Posterior vena cava (tissue), 2 donors: ENCODE data around the gene CDKN2B. TPM values are rescaled to one million over a fixed set of nuclear protein-coding genes. Genes with fewer than 3 reads are reported as not detected.
"Not testable (repeated sequence)": the region's sequence is repeated elsewhere in the genome, so short reads cannot be mapped to it uniquely, and the experiment has no call there.

ENCODE experiments used
- DNase-seq: peaks from one replicate; pipeline ENCODE4 v3.0.0-alpha.2; 2020; ENCODE audit warnings: low spot score
- intact Hi-C, 2 donors: fragments of 100-400 bp; cut with DNase I; formaldehyde crosslinking; loops; one replicate each; pipeline versions ENCODE4 v1.14.1 to v1.14.2; 2022 to 2023
- long read RNA-seq, 2 donors: library from polyadenylated mRNA; unstranded; transcript quantifications; one replicate each; pipeline ENCODE4 v2.0.0, GENCODE V29; 2020 to 2021
- total RNA-seq, 2 donors: library from RNA; stranded (reverse); fragmentation: NEBNext Ultra II Directional; extraction: Animal tissue kit (Norgen Biotek cat#: 25700); gene quantifications; one replicate each; pipeline ENCODE4 v1.2.1, GENCODE V29; 2021
- donor health status: DM: yes; HTN: yes; CAD: no.
- donor health status: DM: yes; HTN: yes; CAD: no.

Gene CDKN2B, protein sequence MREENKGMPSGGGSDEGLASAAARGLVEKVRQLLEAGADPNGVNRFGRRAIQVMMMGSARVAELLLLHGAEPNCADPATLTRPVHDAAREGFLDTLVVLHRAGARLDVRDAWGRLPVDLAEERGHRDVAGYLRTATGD
- total RNA-seq = 1 to 10 TPM; 7.1 to 8.2 TPM
- long read RNA-seq, donor 1, partial matches to known transcripts = 0 of 4 reads
- long read RNA-seq, donor 1, other reads (novel, unspliced or antisense) = 1 of 4 reads
- long read RNA-seq, donor 2, transcript CDKN2B-201 (2 exons, 3,911 nt) = major isoform, 26 of 29 reads
- long read RNA-seq, donor 2, partial matches to known transcripts = 0 of 29 reads
- long read RNA-seq, donor 2, other reads (novel, unspliced or antisense) = 2 of 29 reads

DNA sequence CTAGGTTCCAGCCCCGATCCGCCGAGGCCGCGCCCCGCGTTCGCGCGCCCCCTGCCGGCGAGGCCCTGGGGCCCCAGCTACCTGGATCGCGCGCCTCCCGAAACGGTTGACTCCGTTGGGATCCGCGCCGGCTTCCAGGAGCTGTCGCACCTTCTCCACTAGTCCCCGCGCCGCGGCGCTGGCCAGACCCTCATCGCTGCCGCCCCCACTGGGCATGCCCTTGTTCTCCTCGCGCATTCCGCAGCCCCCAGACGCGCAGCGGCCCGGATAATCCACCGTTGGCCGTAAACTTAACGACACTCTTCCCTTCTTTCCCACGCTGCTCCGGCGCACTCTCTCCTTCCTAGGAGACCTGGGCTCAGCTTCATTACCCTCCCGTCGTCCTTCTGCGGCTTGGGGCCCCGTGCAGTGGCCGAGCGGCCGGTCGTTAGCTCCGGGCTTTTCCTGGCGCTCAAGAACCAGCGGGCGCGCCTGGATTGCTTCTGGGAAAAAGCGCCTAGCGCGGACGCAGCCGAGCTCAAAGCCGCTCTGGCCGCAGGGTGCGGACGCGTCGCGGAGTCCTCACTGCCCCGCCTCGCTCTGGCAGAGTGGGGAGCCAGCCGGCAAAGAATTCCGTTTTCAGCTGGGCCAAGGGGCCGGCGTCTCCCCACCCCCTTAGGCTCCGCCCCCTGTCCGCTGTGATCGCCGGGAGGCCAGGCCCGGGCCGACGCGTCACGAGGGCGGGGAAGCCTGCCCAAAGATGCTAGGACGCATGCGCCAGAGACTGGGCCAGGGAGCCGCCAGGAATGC, at the start of gene CDKN2B:
CDKN2B (minus strand) TSS at position 589 of the 789 bp plus-strand sequence; CDS start at position 237, 352 bp downstream.
- peak; percentile 99 for DNase-seq
- intact Hi-C loops = no loop called here

DNA sequence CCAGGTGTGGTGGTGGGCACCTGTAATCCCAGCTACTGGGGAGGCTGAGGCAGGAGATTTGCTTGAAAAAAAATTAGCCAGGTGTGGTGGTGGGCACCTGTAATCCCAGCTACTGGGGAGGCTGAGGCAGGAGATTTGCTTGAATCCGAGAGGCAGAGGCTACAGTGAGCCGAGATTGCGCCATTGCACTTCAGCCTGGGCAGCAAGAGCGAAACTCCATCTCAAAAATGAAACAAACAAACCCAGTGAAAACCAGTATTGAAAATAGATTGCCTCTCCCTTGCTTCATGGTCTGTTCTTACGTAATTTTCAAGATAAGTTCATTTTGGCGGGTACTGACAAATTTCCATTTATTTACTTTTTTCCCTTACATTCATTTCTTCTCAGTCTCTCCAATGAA, 48.9 kb upstream of the CDKN2B start:
- intact Hi-C loops, DNase-seq: not testable (repeated sequence)

DNA sequence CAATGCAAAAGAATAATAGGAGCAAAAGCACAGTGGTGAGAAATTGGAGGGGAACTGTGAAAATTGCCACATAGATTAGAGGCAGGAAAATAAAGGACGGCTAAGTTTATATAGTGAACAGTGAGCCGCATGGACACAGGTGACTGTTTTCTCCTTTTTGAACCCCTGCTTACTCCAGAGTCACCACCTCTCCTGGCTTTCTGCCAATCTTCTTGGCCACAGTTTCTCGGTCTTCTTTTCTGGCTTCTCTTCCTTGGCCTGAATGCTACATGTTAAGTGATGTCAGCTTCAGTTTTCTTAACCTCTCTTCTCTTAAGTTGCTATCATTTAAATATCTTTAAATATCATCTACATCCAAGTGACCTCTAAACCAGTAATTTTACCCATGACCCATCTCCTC, 47.3 kb upstream of the CDKN2B start:
- DNase-seq = no peak
- intact Hi-C loops = no loop called here

DNA sequence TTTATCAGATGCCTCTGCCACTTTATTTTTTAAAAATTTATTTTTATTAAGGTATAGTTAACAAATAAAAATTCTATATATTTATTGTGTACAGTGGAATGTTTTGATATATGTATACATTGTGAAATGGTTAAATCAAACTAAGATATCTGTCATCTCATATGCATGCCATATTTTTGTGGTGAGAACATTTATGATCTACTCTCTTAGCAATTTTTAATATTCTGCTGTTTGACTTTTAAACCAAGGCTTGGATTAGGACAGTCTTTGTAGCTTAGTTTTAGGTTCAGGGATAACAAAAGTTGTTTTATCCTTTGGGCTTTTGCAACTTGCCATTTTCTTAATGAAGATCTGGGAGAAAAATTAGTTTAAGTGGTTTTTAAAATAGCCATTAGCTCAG, 46.0 kb upstream of the CDKN2B start:
- intact Hi-C loops = no loop called here
- DNase-seq = no peak

DNA sequence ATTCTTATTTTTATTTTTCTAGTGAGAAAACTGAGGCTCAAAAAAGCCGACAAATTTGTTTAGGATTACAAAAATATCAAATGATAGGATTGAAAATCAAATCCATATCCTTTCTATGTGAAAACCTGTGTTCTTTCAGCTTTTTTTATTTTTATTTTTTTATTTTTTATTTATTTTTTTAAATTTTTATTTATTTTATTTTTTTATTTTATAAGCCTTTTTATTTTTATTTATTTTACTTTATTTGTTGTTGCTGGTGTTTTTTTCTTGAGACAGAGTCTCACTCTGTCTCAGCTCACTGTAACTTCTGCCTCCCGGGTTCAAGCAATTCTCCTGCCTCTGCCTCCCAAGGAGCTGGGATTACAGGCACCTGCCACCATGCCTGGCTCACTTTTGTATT, 45.4 kb upstream of the CDKN2B start:
- intact Hi-C loops = no loop called here
- DNase-seq = no peak

DNA sequence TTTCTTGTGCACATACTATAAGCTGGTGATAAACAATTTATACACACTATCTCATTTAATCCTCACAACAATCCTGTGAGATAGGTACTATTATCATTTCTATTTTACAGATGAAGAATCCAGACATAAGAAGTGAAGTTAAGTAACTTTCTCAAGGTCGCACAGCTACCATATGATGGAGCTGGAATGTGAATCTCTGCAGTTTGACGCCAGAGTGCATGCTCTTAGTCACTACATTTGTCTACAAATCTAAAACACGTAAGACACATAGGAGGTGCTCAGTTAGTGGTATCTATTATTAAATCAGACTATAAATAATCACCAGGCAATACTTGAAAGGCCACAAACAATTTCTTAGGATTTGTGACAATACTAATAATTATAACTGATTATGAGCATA, 45.0 kb upstream of the CDKN2B start:
- intact Hi-C loops = no loop called here
- DNase-seq = no peak

DNA sequence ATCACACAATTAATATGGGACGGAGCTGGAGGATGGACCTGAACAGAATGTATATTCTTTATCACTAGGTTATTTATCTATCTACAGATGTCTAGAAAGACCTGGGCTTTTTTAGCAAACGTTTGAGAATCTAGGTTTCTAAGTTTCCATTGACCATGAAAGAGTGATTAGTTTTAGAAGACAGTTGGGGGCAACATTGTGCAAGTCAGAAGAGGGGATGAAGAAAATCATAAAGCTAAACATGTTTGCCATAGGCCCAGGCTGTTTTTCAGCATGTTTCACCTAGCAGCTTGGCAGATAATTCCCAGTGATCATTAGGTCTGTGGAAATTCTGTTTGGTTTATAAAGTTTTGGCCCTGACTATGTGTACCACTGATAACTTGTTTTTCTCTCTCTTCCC, 44.1 kb upstream of the CDKN2B start:
- no peak for DNase-seq
- intact Hi-C loops = no loop called here

DNA sequence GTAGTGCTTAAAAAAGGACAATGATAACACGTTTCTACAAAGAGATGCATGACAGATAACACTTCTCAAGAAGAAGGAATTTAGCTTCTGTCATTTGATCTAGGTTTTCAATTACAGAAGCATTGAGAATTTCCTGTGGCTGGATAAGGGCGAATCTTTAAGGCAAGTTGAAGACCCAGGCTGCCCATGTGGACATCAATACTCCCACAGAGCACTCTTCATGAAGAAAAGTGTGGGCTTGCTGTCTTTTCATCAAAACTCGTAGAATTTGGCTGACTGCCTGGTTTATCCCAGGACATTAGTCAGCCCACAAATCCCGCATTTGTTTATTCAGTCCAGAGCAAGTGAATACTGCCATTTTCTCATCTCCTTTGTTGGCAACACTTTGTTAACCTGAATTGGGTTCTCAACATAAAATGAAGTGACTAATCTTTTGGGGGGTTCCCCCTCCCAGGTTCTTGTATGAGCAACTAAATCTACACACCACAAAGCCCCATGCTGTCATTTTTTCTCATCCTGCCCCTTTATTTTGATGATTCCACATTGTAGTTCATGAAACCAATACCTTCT, 43.4 kb upstream of the CDKN2B start:
- intact Hi-C loops = no loop called here
- no peak for DNase-seq

DNA sequence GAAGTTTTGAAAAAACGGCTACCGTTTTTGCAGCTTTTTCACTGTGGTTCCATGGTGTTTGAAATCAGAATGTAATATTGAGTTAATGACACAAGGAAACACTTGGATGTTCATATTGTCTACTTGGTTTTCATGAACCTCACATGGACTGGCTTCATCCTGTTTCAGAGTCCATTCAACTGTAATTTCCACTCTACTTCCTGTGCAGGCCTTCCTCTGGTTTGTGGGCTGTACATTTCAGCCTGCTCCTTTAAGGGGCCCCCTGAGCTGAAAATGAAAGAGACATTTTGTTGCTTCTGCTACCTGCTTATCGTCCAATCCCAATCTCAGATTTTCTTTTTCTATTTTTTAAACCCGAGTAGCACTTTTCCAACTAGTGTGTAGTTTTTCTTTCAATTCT, 41.8 kb upstream of the CDKN2B start:
- intact Hi-C loops = no loop called here
- no peak for DNase-seq

DNA sequence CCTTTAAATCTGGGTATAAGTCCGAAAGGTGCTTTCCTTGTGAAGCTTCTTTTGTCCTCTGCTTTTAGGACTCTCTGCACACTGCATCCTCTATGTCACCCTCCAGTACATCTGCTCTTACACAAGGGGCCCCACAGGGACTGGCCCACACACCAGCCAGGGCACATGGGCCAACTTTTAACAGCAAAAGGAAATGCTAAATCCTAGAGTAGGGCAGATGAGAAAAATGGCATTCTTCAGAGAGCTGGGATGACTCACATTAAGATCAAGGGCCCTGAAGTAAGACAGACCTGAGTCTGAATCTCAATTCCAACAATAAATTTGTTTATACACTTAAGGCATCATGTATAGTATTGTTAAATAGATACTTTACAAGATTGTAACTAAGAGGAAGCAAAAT, 40.3 kb upstream of the CDKN2B start:
- no peak for DNase-seq
- intact Hi-C loops = no loop called here

DNA sequence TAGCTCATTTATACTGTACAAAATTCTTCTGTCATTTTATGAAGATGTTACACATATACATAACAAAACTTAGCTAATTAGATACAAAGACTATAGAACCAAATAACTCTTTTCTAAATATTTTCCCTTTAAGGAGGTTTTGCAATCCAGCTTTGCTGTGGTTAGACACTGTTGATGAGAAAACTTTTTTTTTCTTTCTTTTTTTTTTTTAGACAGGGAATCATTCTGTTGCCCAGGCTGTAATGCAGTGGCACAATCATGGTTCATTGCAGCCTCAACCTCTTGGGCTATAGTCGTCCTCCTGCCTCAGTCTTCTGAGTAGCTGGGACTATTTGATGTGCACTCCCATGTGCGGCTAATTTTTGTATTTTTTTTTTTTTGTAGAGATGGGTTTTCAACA, 38.5 kb upstream of the CDKN2B start:
- intact Hi-C loops = no loop called here

DNA sequence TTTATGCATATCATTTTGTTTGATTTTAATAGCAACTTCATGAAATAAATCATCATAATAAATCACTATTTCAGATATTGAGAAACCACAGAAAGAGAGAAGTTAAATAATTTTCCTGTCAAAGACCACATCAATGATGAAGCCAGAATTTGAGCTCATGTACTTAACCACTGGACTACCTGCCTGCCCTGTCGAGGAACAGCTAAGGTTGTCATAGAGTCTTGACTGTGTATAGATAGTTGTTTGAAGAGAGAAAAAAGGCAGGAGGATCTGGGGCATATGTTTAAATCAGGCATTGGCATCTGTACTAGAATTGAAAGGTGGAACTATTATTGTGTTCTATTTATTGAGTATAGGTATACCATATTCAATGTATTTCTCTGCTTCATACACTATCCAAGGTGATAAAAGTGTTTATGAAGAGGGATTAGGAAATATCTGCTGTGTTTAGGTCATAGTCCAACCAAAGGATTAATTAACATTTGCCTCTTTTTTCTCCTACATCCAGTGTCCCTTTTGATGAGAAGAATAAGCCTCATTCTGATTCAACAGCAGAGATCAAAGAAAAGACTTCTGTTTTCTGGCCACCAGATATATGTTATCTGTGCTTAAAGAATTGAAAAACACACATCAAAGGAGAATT, 37.3 kb upstream of the CDKN2B start:
- intact Hi-C loops = no loop called here
- DNase-seq = no peak

More for the DNA sequence above, 38.5 kb upstream of the CDKN2B start:
- no peak for DNase-seq

DNA sequence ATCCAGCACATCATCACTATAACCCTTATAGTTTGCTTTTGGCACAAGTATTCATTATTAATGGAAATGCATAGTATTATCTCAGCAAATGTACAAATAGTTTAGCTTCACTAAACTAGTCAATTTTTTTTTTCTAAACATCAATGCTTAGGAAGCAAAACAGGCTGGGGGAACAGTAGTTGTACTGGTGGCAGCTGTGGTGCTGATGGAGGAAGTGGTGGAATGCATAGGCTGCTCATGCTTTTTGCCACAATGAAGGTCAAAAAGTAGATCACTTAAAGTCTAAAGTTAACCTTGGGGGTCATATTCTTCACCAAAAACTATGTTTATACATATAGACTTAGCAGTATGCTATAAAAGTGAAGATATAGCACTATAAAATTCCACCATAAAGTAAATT, 36.3 kb upstream of the CDKN2B start:
- no peak for DNase-seq
- intact Hi-C loops = no loop called here

DNA sequence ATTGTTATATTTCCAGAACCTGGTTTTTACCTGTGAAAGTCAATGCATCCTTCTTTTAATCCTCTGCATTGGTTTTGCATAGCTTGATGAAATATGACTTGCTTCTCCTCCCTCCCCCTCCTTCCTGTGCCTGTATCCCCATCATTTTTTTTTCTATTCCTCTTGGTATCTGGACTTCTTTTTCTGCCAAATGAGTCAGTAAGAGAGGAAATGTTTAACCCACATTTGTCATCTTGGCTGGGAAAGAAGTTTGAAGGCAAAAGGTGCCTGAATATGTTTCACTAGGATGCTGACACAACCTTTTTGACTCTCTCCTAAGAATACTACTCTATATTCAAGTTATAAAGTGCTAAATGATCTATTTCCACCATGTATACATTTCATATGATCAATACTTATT, 35.5 kb upstream of the CDKN2B start:
- DNase-seq = no peak
- intact Hi-C loops = no loop called here

DNA sequence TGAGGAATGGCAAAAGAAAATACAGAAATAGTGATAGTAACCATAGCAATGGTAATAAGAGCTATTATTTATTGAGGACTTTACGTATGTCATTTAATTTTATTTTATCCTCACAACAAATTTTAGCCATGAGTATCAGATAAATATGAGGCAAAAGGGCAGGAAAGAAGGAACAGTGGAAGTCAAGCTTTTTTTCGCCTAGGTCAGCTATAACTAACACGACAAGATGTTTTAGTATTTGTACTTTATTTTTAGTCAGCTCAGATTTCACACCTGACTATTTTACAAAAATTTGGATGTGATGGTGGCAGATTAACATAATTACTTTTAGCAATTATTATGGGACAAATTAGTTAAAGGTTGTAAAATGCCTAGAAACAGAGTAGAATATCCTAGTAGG, 34.8 kb upstream of the CDKN2B start:
- no peak for DNase-seq
- intact Hi-C loops = no loop called here

DNA sequence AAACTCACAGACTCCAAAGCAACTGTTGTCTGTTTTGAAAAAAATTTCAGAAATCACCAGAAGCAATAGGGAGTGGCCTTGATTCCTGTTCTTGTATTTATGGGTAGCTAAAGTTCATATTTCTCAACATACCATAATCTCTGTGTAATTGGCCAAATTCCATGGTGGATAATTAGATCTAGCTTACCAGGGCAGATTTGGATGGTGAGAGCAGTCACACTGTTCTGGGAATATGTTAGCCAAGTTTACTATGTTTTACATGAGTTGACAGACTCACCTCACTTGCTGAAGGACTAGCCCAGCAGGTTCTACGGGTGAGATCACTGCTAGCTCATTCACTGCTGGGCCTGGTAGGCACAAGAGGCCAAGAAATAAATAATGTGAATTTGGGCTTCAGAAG, 32.7 kb upstream of the CDKN2B start:
- no peak for DNase-seq
- intact Hi-C loops = no loop called here

DNA sequence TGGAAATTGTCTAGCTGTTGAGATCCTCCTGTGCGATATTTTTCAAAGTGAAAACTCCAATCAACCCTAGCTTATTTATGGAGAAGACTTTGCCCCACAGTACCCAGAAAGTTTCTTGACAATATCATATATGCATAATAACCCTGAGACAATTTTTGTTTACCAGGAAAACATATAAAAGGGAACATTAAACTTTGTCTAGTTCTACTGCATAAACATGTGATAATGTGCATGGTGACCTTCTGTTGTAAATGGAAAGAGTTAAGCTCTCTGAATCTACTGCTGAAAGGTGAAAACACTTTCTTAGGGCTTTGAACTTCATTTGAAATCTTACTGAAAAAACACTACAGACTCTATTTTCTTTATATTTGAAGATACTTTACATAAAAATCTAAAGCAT, 32.2 kb upstream of the CDKN2B start:
- intact Hi-C loops = no loop called here
- no peak for DNase-seq

DNA sequence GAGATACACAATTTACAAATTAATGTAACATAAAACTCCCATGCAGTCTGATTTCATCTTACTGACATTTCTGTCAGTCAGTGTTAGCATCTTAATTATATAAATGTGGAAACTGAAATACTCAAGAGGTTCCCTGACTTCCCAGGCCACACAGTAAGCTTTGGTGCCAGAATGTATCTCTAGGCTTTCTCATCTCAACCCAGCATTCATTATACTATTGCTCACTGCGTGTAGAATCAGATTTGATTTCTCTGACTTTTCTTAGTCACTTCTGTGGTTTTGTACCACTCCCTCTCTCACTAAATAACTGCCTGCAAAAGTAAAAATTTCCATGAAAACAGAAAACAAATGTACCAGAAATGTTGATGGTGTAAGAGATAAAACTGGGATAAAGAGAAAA, 31.7 kb upstream of the CDKN2B start:
- intact Hi-C loops = no loop called here
- no peak for DNase-seq

DNA sequence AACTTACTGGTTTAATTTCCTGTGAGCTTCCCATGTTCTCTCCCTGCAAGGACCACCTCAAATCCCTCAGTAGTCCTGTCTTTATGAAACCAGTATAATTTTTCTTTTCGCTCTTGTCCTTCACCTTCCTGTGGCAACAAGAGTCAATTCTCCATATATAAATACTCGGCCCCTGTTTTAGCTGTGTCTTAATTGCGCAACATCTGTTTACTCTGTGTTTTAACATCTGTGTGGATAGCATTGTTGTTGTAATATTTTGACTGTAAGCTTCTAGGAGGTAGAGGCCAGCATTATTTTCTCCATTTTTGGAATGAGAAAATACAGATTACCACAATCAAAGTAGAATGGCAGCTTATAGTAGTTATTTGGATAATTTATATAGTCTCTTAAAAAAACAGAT, 30.2 kb upstream of the CDKN2B start:
- intact Hi-C loops = no loop called here
- DNase-seq = no peak
